Measurements from ENCODE around the gene ST13.

Gene ST13

DNA sequence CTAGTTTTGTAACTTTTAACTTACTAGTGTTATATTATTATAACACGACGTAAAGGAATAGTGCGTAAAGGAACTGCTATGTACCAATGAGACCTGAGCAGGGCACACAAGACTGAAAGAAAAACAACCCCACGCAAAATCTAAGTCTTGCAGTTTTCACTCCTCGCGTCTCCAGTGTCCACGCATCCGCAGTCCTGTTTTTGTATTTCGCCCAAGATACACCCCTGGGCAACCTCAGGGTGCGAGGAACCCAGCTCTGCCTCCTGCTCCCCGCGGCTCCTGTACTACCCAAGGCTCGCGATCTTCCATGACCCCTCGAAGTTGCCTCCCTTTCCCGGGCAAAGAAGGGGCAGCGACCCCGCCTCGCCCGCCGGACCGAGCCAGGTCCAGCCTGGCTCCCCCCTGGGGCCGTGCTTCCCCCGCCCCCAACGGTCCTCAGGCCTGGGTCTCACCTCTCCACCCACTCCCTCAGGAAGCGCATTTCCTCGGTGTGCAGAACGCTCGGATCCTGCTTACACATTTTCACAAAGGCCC lies 393 bp downstream of the ST13 start:
- Histone ChIP-seq H2BK15ac (ENCODE audit: low read length) (peak overlapping the region; percentile 32), H4K91ac (ENCODE audit: low read depth, low read length, poor library complexity) (no peak overlapping the region), H3K79me1 (ENCODE audit: low read depth, low read length) (peaks cover 7% of the 10 kb centered on the region), H2BK12ac (ENCODE audit: low read length) (peak overlapping the region; percentile 18), H3K4me1 (ENCODE audit: control insufficient read depth in 2 of 2, insufficient read depth in 1 of 2, low read depth in 1 of 2, low read length in 2 of 2) (peaks cover 4 to 19% of the 10 kb centered on the region in 2 donors), H3K9ac (ENCODE audit: low read depth, low read length, poor library complexity) (peak overlapping the region; percentile 96), H2AFZ (ENCODE audit: low read length) (peak overlapping the region; percentile 91), H3K4me2 (ENCODE audit: insufficient read depth, low read length, poor library complexity, severe bottlenecking) (peak overlapping the region; percentile 76), H4K8ac (ENCODE audit: low read depth, low read length) (no peak overlapping the region), H3K23ac (ENCODE audit: low read depth, low read length, poor library complexity) (peak overlapping the region; percentile 75), H2BK5ac (ENCODE audit: low read length) (peak overlapping the region; percentile 48), H3K4ac (ENCODE audit: low read length) (peak overlapping the region; percentile 91), H3K14ac (ENCODE audit: low read length) (peak overlapping the region; percentile 31), H3K27ac (replicated peaks; ENCODE audit: low read length) (peak overlapping the region; percentile 96), H3K4me3 (ENCODE audit: low read length in 2 of 2) (peak overlapping the region; percentile 79 to 92), H3K18ac (ENCODE audit: low read length) (peak overlapping the region; percentile 96), H3K9me3 (replicated peaks in 1 of 2; ENCODE audit: control insufficient read depth in 2 of 2, insufficient read depth in 1 of 2, low read depth in 1 of 2, low read length in 2 of 2) (no peaks in the 10 kb centered on the region), H2AK5ac (ENCODE audit: low read depth, low read length) (no peak overlapping the region), H3K27me3 (ENCODE audit: control insufficient read depth in 3 of 3, insufficient read depth in 3 of 3, low read depth in 1 of 3, low read length in 3 of 3) (no peaks in the 10 kb centered on the region), H3K36me3 (replicated peaks in 1 of 2; ENCODE audit: control insufficient read depth in 2 of 2, insufficient read depth in 2 of 2, low read length in 2 of 2) (peaks cover 0 to 47% of the 10 kb centered on the region in 2 donors), H2BK120ac (ENCODE audit: low read depth, low read length) (peak overlapping the region; percentile 85)
- DNase-seq (ENCODE audit: low spot score), result peak; percentile 53
- WGBS, 2 donors (ENCODE audit: extremely low coverage in 2 of 2, insufficient read length in 2 of 2, insufficient replicate concordance in 1 of 2), result no CpG with 5 or more reads among the region's 29 CpGs

DNA sequence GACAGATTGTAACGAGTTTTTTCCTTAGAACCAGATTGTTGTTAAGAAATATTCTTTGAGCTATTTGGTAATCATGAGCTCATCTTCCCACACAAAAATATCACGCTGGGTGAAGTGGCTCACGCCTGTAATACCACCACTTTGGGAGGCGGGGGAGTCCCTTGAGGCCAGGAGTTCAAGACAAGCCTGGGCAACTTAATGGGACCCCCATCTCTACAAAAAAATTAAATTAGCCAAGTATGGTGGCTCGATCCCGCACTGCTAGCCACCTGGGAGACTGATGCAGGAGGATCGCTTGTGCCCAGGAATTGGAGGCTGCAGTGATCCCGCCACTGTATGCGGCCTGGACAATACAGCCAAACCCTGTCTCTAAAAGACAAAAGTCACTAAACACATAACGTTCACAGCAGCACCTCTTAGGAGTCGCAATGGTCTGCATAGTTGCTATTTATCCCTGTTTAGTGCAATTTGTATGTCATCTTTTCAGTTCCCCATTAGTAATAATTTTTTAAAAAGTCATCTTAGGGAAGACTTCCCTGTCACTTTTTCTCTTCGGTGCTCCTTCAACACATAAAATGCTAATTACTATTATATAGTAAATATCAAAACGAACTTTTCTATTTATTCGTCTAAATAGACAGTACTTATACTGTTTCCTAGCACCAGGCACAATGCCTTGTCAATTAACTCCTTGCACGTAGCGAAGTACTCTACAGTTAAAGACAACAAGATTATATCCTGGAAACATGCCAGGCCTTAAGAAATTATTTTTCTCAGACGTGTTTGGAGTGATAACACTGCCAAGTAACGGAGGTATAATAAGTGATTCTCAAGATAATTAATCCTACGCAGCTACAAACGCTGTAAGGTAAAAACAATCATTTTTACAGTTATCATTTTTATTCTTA lies 1.1 kb downstream of the ST13 start:
- no peak overlapping the region for H3K9ac ChIP-seq (ENCODE audit: low read depth, low read length, poor library complexity)
- no peak overlapping the region for H2BK120ac ChIP-seq (ENCODE audit: low read depth, low read length)
- H3K4ac ChIP-seq (ENCODE audit: low read length), result no peak overlapping the region
- no peak for DNase-seq (ENCODE audit: low spot score)
- no peak overlapping the region for H2BK12ac ChIP-seq (ENCODE audit: low read length)
- WGBS, 2 donors (ENCODE audit: extremely low coverage in 2 of 2, insufficient read length in 2 of 2, insufficient replicate concordance in 1 of 2), result no CpG with 5 or more reads among the region's 20 CpGs
- H3K27ac ChIP-seq (replicated peaks; ENCODE audit: low read length), result no peak overlapping the region
- H3K4me3 ChIP-seq (ENCODE audit: low read length in 2 of 2), result peak overlapping the region; percentile 62 to 79
- no peak overlapping the region for H2AFZ ChIP-seq (ENCODE audit: low read length)
- no peak overlapping the region for H3K23ac ChIP-seq (ENCODE audit: low read depth, low read length, poor library complexity)
- H3K9me3 ChIP-seq (replicated peaks in 1 of 2; ENCODE audit: control insufficient read depth in 2 of 2, insufficient read depth in 1 of 2, low read depth in 1 of 2, low read length in 2 of 2), result no peaks in the 10 kb centered on the region
- no peak overlapping the region for H2BK5ac ChIP-seq (ENCODE audit: low read length)
- H4K8ac ChIP-seq (ENCODE audit: low read depth, low read length), result no peak overlapping the region
- H3K4me1 ChIP-seq (ENCODE audit: control insufficient read depth in 2 of 2, insufficient read depth in 1 of 2, low read depth in 1 of 2, low read length in 2 of 2), result peaks cover 4 to 19% of the 10 kb centered on the region in 2 donors
- H2BK15ac ChIP-seq (ENCODE audit: low read length), result no peak overlapping the region
- peaks cover 7% of the 10 kb centered on the region for H3K79me1 ChIP-seq (ENCODE audit: low read depth, low read length)
- H2AK5ac ChIP-seq (ENCODE audit: low read depth, low read length), result no peak overlapping the region
- H3K18ac ChIP-seq (ENCODE audit: low read length), result no peak overlapping the region
- no peak overlapping the region for H4K91ac ChIP-seq (ENCODE audit: low read depth, low read length, poor library complexity)
- no peaks in the 10 kb centered on the region for H3K27me3 ChIP-seq (ENCODE audit: control insufficient read depth in 3 of 3, insufficient read depth in 3 of 3, low read depth in 1 of 3, low read length in 3 of 3)
- no peak overlapping the region for H3K14ac ChIP-seq (ENCODE audit: low read length)
- H3K36me3 ChIP-seq (replicated peaks in 1 of 2; ENCODE audit: control insufficient read depth in 2 of 2, insufficient read depth in 2 of 2, low read length in 2 of 2), result peaks cover 0 to 47% of the 10 kb centered on the region in 2 donors
- H3K4me2 ChIP-seq (ENCODE audit: insufficient read depth, low read length, poor library complexity, severe bottlenecking), result peak overlapping the region; percentile 36

DNA sequence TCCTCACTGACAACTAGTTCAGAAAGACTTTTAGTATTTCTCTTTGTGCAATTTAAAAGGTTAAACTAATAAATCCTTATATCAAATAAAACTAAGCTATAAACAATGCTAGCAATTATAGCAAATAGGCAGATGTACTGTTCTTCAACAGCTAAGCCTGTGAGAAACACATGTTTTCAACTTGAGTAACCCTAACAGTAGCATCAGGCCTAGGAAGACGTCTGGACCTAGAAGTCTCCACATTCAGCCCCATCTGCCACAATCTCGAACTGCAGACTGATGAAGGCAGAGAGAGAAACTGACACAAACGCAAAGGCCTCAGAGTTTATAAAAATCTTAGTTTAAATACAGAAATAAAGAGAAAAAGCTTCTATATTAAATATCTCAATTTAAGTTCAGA lies 2.5 kb downstream of the ST13 start:
- Histone ChIP-seq H2BK120ac (ENCODE audit: low read depth, low read length) (no peak overlapping the region), H2AK5ac (ENCODE audit: low read depth, low read length) (no peak overlapping the region), H2AFZ (ENCODE audit: low read length) (no peak overlapping the region), H3K9me3 (replicated peaks in 1 of 2; ENCODE audit: control insufficient read depth in 2 of 2, insufficient read depth in 1 of 2, low read depth in 1 of 2, low read length in 2 of 2) (no peaks in the 10 kb centered on the region), H3K27ac (replicated peaks; ENCODE audit: low read length) (no peak overlapping the region), H3K4me2 (ENCODE audit: insufficient read depth, low read length, poor library complexity, severe bottlenecking) (no peak overlapping the region), H4K8ac (ENCODE audit: low read depth, low read length) (no peak overlapping the region), H2BK15ac (ENCODE audit: low read length) (no peak overlapping the region), H2BK5ac (ENCODE audit: low read length) (no peak overlapping the region), H3K79me1 (ENCODE audit: low read depth, low read length) (peaks cover 7% of the 10 kb centered on the region), H3K9ac (ENCODE audit: low read depth, low read length, poor library complexity) (no peak overlapping the region), H3K4ac (ENCODE audit: low read length) (no peak overlapping the region), H3K36me3 (replicated peaks in 1 of 2; ENCODE audit: control insufficient read depth in 2 of 2, insufficient read depth in 2 of 2, low read length in 2 of 2) (peaks cover 5 to 55% of the 10 kb centered on the region in 2 donors), H3K14ac (ENCODE audit: low read length) (no peak overlapping the region), H3K18ac (ENCODE audit: low read length) (no peak overlapping the region), H3K27me3 (ENCODE audit: control insufficient read depth in 3 of 3, insufficient read depth in 3 of 3, low read depth in 1 of 3, low read length in 3 of 3) (no peaks in the 10 kb centered on the region), H3K23ac (ENCODE audit: low read depth, low read length, poor library complexity) (no peak overlapping the region), H3K4me3 (ENCODE audit: low read length in 2 of 2) (no peak overlapping the region), H3K4me1 (ENCODE audit: control insufficient read depth in 2 of 2, insufficient read depth in 1 of 2, low read depth in 1 of 2, low read length in 2 of 2) (peaks cover 4 to 19% of the 10 kb centered on the region in 2 donors), H2BK12ac (ENCODE audit: low read length) (no peak overlapping the region), H4K91ac (ENCODE audit: low read depth, low read length, poor library complexity) (no peak overlapping the region)
- WGBS, 2 donors (ENCODE audit: extremely low coverage in 2 of 2, insufficient read length in 2 of 2, insufficient replicate concordance in 1 of 2), result no CpG with 5 or more reads among the region's 3 CpGs
- DNase-seq (ENCODE audit: low spot score), result no peak

DNA sequence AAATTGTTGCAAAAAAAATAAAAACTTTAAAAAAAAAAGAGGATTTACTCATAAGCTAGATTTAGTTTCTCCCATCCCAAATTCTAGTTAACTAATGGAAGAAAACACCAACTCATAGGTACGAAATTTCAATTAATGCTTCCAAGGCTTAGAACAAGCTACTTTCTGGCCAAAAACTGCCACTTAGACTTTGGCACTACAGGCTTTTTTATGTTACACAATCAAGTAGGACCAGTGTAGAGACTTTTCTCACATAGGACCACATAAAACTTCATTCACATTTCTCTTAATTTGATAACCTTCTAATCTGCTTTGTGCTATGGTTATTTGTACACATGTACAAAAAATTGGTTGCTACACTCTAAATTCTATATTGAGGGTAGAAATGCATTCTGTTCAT lies 3.1 kb downstream of the ST13 start:
- no peak for DNase-seq (ENCODE audit: low spot score)
- Histone ChIP-seq H2BK120ac (ENCODE audit: low read depth, low read length) (no peak overlapping the region), H3K18ac (ENCODE audit: low read length) (no peak overlapping the region), H4K8ac (ENCODE audit: low read depth, low read length) (no peak overlapping the region), H3K9ac (ENCODE audit: low read depth, low read length, poor library complexity) (no peak overlapping the region), H3K4me3 (ENCODE audit: low read length in 2 of 2) (no peak overlapping the region), H3K4me2 (ENCODE audit: insufficient read depth, low read length, poor library complexity, severe bottlenecking) (no peak overlapping the region), H2BK15ac (ENCODE audit: low read length) (no peak overlapping the region), H2BK5ac (ENCODE audit: low read length) (no peak overlapping the region), H2AK5ac (ENCODE audit: low read depth, low read length) (no peak overlapping the region), H3K4ac (ENCODE audit: low read length) (no peak overlapping the region), H2AFZ (ENCODE audit: low read length) (no peak overlapping the region), H3K14ac (ENCODE audit: low read length) (no peak overlapping the region), H3K27me3 (ENCODE audit: control insufficient read depth in 3 of 3, insufficient read depth in 3 of 3, low read depth in 1 of 3, low read length in 3 of 3) (no peaks in the 10 kb centered on the region), H3K27ac (replicated peaks; ENCODE audit: low read length) (no peak overlapping the region), H3K79me1 (ENCODE audit: low read depth, low read length) (peaks cover 7% of the 10 kb centered on the region), H4K91ac (ENCODE audit: low read depth, low read length, poor library complexity) (no peak overlapping the region), H3K4me1 (ENCODE audit: control insufficient read depth in 2 of 2, insufficient read depth in 1 of 2, low read depth in 1 of 2, low read length in 2 of 2) (peaks cover 4 to 19% of the 10 kb centered on the region in 2 donors), H3K36me3 (replicated peaks in 1 of 2; ENCODE audit: control insufficient read depth in 2 of 2, insufficient read depth in 2 of 2, low read length in 2 of 2) (peaks cover 5 to 61% of the 10 kb centered on the region in 2 donors), H3K9me3 (replicated peaks in 1 of 2; ENCODE audit: control insufficient read depth in 2 of 2, insufficient read depth in 1 of 2, low read depth in 1 of 2, low read length in 2 of 2) (no peaks in the 10 kb centered on the region), H3K23ac (ENCODE audit: low read depth, low read length, poor library complexity) (no peak overlapping the region), H2BK12ac (ENCODE audit: low read length) (no peak overlapping the region)
- no CpG with 5 or more reads among the region's 1 CpG for WGBS, 2 donors (ENCODE audit: extremely low coverage in 2 of 2, insufficient read length in 2 of 2, insufficient replicate concordance in 1 of 2)
